Amygdala (tissue), 56 donors: Measurements from ENCODE around the gene NCAPD2.

ENCODE experiments used
- DNase-seq, 56 donors: peaks; one replicate each; lab custom pipeline; 2025; lab: John Stamatoyannopoulos, UW

The NCAPD2 gene

GRCh38 chr12:6562881-6563280 is 69.0 kb downstream of the NCAPD2 start:
- no peak for DNase-seq

GRCh38 chr12:6563448-6564050 is 69.6 kb downstream of the NCAPD2 start:
- peak in 11 of 56 donors; percentile 17 to 64 (median 35) for DNase-seq

DNA sequence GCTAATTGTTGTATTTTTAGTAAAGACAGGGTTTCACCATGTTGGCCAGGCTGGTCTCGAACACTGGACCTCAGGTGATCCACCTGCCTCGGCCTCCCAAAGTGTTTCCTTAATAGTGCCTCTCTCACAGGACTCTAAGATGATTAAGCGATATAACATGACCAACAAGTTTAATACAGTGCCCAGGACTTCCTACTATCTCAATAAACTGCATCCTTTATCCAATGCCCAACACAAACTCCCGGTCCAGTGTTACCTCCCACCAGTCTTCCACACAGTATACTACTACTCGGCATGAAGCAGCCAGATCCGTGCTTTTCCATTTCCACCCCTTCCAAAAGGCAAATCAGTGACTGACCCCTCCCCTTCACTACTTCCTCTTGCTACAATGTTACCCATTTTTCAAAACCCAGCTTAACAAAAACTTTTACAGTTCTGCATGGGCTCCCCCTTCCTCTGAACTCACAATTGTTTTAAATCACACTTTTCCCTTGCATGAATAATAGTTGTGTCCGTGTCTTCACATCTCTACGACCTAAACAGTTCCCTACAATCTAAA is 73.3 kb downstream of the NCAPD2 start:
- DNase-seq: no peak

GRCh38 chr12:6569312-6569711 is 75.4 kb downstream of the NCAPD2 start:
- no peak for DNase-seq

GRCh38 chr12:6569786-6570185 is 75.9 kb downstream of the NCAPD2 start:
- no peak for DNase-seq

DNA sequence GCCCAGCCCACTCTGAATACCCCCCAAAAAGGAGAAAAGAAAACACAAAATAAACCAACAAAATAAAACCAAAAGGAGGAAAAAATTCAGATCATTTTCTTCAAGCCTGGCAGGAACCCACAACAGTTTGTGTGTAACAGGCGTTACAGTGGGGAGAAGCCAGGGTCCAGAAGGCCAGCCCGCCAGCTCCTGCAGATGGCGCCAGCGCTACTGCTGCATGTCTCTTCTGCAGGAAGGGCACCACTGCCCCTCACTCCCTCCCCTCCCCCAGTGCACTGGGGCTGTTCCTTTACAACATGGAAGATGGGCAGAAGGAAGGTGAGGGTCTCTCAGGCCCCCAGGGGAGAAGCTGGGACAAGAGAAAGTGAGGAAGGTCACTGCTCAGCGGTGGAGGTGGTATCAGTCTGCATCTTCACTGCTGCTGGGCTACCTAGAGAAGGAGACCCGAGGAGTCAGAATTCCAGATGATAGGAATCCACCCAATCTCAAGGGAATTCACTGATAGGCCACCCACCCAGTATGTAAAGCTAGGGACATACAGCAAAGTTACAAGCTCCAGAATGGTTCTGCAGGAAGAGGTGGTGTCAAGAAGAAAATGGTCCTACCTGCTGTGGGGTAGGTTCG is 76.5 kb downstream of the NCAPD2 start:
- peak in 4 of 56 donors; percentile 6 to 38 (median 13) for DNase-seq

- DNase-seq: no peak
These were observed 79.1 kb downstream of the NCAPD2 start for GRCh38 chr12:6573001-6573400.

DNA sequence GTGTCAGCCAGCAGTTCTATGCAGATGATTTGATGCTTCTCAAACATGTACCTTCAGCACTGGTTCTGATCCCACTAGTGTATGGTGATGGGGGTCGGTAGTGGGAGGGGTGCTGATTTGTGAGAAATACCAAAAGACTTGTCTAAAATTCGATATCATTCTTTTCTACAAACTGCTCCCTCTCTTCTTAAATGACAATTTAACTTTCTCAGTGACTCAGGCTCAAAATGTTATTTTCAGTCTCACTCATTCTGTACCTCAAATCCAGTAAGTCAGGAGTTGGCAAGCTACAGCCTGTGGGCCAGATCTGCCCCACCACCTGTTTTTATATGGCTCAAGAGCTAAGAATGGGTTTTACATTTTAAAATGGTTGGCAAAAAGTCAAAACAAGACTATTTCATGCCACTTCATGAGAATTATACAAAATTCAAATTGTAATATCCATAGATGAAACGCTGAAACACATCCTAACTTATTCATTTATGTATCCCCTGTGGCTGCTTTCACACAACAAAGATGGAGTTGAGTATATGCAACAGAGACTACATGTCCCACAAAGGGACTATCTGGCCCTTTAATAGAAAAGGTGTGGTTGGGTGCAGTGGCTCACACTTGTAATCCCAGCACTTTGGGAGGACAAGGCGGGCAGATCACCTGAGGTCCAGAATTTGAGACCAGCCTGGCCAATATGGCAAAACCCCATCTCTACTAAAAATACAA is 80.8 kb downstream of the NCAPD2 start:
- DNase-seq: no peak

GRCh38 chr12:6575648-6576047 is 81.7 kb downstream of the NCAPD2 start:
- DNase-seq: no peak
